HepG2 (cell line): ENCODE data around the gene BBOF1. TPM values are rescaled to one million over a fixed set of nuclear protein-coding genes. Genes with fewer than 3 reads are reported as not detected.
A peak's percentile ranks its signal among the peaks of the same experiment; 100 is the strongest.

Experiments used
- ARID5B ChIP-seq: IDR thresholded peaks from 2 replicates; pipeline ENCODE4 v1.4.0; 2020; ENCODE audit warnings: mild to moderate bottlenecking, missing genetic modification reagents
- ESRRA ChIP-seq: sonication (generic); formaldehyde crosslinking; IDR thresholded peaks from 2 replicates; pipeline ENCODE4 v1.5.1; 2020; ENCODE audit warnings: mild to moderate bottlenecking, low read depth, missing genetic modification reagents
- LRRFIP1 ChIP-seq: sonication (generic); formaldehyde crosslinking; conservative IDR thresholded peaks from 2 replicates; pipeline ENCODE4 v1.4.0; 2020; ENCODE audit warnings: missing genetic modification reagents
- MTA1 ChIP-seq: sonication (generic); formaldehyde crosslinking; IDR thresholded peaks from 2 replicates; pipeline ENCODE4 v1.4.0; 2020; ENCODE audit warnings: missing genetic modification reagents, mild to moderate bottlenecking, borderline replicate concordance
- NPAS2 ChIP-seq: sonication (generic); formaldehyde crosslinking; IDR thresholded peaks from 2 replicates; pipeline ENCODE4 v1.8.0; 2022; ENCODE audit warnings: mild to moderate bottlenecking, missing genetic modification reagents, borderline replicate concordance
- PBX3 ChIP-seq: sonication (generic); formaldehyde crosslinking; IDR thresholded peaks from 2 replicates; pipeline ENCODE4 v1.8.1; 2023; ENCODE audit warnings: missing genetic modification reagents, inconsistent platforms, borderline replicate concordance
- POLR2G ChIP-seq: fragments of 200-400 bp; formaldehyde crosslinking; IDR thresholded peaks from 2 replicates; pipeline ENCODE4 v1.6.1; 2018; ENCODE audit warnings: mild to moderate bottlenecking, low read depth, low read length, moderate library complexity
- RBM39 ChIP-seq: fragments of 200-400 bp; formaldehyde crosslinking; IDR thresholded peaks from one replicate; pipeline ENCODE4 v1.6.1; 2018; ENCODE audit warnings: antibody characterized with exemption, mild to moderate bottlenecking, low read depth, low read length; ENCODE audit not compliant: poor library complexity, severe bottlenecking
- SMAD3 ChIP-seq: sonication (generic); formaldehyde crosslinking; IDR thresholded peaks from 2 replicates; pipeline ENCODE4 v1.4.0; 2020; ENCODE audit warnings: missing genetic modification reagents
- SRSF4 ChIP-seq: fragments of 200-400 bp; formaldehyde crosslinking; IDR thresholded peaks from one replicate; pipeline ENCODE4 v1.6.1; 2018; ENCODE audit warnings: mild to moderate bottlenecking, low read depth, low read length, moderate library complexity; ENCODE audit not compliant: poor library complexity, severe bottlenecking
- SSRP1 ChIP-seq: IDR thresholded peaks from 2 replicates; pipeline ENCODE4 v1.6.1; 2016; ENCODE audit warnings: control low read depth
- TFE3 ChIP-seq: IDR thresholded peaks from 2 replicates; pipeline ENCODE4 v1.6.1; 2016
- TRIM24 ChIP-seq: sonication (generic); formaldehyde crosslinking; IDR thresholded peaks from 2 replicates; pipeline ENCODE4 v1.8.0; 2022; ENCODE audit warnings: mild to moderate bottlenecking, missing genetic modification reagents
- U2AF1 ChIP-seq: fragments of 200-400 bp; formaldehyde crosslinking; optimal IDR thresholded peaks from 2 replicates; pipeline ENCODE3; 2017; ENCODE audit warnings: mild to moderate bottlenecking, low read depth, low read length
- ZNF17 ChIP-seq: sonication (generic); formaldehyde crosslinking; IDR thresholded peaks from 2 replicates; pipeline ENCODE4 v1.5.0; 2020; ENCODE audit warnings: mild to moderate bottlenecking, missing genetic modification reagents
- ZNF326 ChIP-seq: sonication (generic); formaldehyde crosslinking; IDR thresholded peaks from 2 replicates; pipeline ENCODE4 v1.4.0; 2020; ENCODE audit warnings: missing genetic modification reagents, borderline replicate concordance
- ZNF562 ChIP-seq: sonication (generic); formaldehyde crosslinking; IDR thresholded peaks from 2 replicates; pipeline ENCODE4 v1.8.0; 2022; ENCODE audit warnings: missing genetic modification reagents, borderline replicate concordance
- ZNF577 ChIP-seq: sonication (generic); formaldehyde crosslinking; IDR thresholded peaks from 2 replicates; pipeline ENCODE4 v1.4.0; 2020; ENCODE audit warnings: mild to moderate bottlenecking, low read depth, missing genetic modification reagents, borderline replicate concordance
- polyA plus RNA-seq, 8 experiments: library from polyadenylated mRNA; depleted of rRNA in 3 of 8; stranded (reverse) in 7 of 8; unstranded in 1 of 8; fragments of >200 nt; fragmentation: Illumina TruSeq in 4 of 8; extraction: Trizol in 4 of 8; gene quantifications; 2 replicates each; pipeline versions ENCODE4 v1.2.1 to v1.2.3, GENCODE V29; 2011 to 2016; ENCODE audit warnings: low read depth in 4 of 8, missing spikeins in 1 of 8, mixed read lengths in 1 of 8; ENCODE audit not compliant: insufficient read depth in 1 of 8
- total RNA-seq, 5 experiments: library from RNA; depleted of rRNA; stranded (reverse); fragments of >200 nt; fragmentation: Illumina TruSeq; extraction: Trizol; gene quantifications; 2 replicates each; pipeline ENCODE4 v1.2.3, GENCODE V29; 2016; ENCODE audit warnings: low read depth in 1 of 5
- TF ChIP-seq, protein P1 (sequence below): sonication (generic); formaldehyde crosslinking; IDR thresholded peaks from 2 replicates; pipeline ENCODE4 v1.4.0; 2020; ENCODE audit warnings: missing genetic modification reagents
- TF ChIP-seq, protein P2 (sequence below): IDR thresholded peaks from 2 replicates; pipeline ENCODE4 v1.6.1; 2016; ENCODE audit warnings: low read depth, borderline replicate concordance

The BBOF1 gene
- total and polyA plus RNA-seq, 2 of the 13 experiments (the other 11 are each of a cell fraction or from before 2014, with no cell fraction given), result 1.6 to 2.3 TPM

- no peak for TF ChIP-seq SSRP1
- TF ChIP-seq PBX3, result no peak
- no peak for TF ChIP-seq ZNF562 (CRISPR knock-in tag)
- peak; percentile 76 for TF ChIP-seq POLR2G
- TF ChIP-seq SMAD3 (CRISPR knock-in tag), result no peak
- no peak for TF ChIP-seq MTA1 (CRISPR knock-in tag)
- TF ChIP-seq SRSF4, result no peak
- no peak for TF ChIP-seq ZNF17 (CRISPR knock-in tag)
- TF ChIP-seq, protein P1, sequence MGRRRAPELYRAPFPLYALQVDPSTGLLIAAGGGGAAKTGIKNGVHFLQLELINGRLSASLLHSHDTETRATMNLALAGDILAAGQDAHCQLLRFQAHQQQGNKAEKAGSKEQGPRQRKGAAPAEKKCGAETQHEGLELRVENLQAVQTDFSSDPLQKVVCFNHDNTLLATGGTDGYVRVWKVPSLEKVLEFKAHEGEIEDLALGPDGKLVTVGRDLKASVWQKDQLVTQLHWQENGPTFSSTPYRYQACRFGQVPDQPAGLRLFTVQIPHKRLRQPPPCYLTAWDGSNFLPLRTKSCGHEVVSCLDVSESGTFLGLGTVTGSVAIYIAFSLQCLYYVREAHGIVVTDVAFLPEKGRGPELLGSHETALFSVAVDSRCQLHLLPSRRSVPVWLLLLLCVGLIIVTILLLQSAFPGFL (CRISPR knock-in tag), result no peak
- TF ChIP-seq, protein P2, sequence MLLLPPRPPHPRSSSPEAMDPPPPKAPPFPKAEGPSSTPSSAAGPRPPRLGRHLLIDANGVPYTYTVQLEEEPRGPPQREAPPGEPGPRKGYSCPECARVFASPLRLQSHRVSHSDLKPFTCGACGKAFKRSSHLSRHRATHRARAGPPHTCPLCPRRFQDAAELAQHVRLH, result no peak
- no peak for TF ChIP-seq ZNF326 (CRISPR knock-in tag)
- TF ChIP-seq TRIM24, result no peak
- TF ChIP-seq TFE3 (CRISPR knock-in tag), result no peak; the same call in 1 of the 2 replicates
- TF ChIP-seq U2AF1, result no peak
- no peak for TF ChIP-seq ZNF577 (CRISPR knock-in tag)
- peak; percentile 58 for TF ChIP-seq ARID5B
- no peak for TF ChIP-seq NPAS2 (CRISPR knock-in tag)
- TF ChIP-seq LRRFIP1 (CRISPR knock-in tag), result no peak
- TF ChIP-seq RBM39, result no peak
- no peak for TF ChIP-seq ESRRA (CRISPR knock-in tag)
Observed at GRCh38 chr14:73995977-73996378, 23.2 kb upstream of the BBOF1 start (continued).
